Stimulated activated CD4-positive, alpha-beta T cell treated with anti-CD3 and anti-CD28 coated beads, Interleukin-12 subunit alpha, Interleukin-12 subunit beta, amount 100 ng/mL, for 4 hours (primary cell): ENCODE results near the gene PRRT1.
"Not testable (repeated sequence)": the region's sequence is repeated elsewhere in the genome, so short reads cannot be mapped to it uniquely, and the experiment has no call there.

Experiments used
- DNase-seq: peaks from one replicate; pipeline ENCODE4 v3.0.0-alpha.2; 2020

PRRT1 gene

GRCh38 chr6:32187725-32188380, 36.1 kb upstream of the PRRT1 start:
- DNase-seq: not testable (repeated sequence)

- no peak for DNase-seq
These were observed 35.4 kb upstream of the PRRT1 start for GRCh38 chr6:32187009-32187709.

- DNase-seq: not testable (repeated sequence)
These were observed 34.6 kb upstream of the PRRT1 start for GRCh38 chr6:32186151-32186840.

- DNase-seq: peak; percentile 51
These were observed 34.0 kb upstream of the PRRT1 start for GRCh38 chr6:32185681-32186131.

- DNase-seq: no peak
These were observed 32.4 kb upstream of the PRRT1 start, which contains the start of gene AGER for GRCh38 chr6:32184084-32184640. TSS of gene AGER (minus strand) at chr6:32184253. CDS start at chr6:32184222, 31 bp downstream.

- no peak for DNase-seq
These were observed 31.8 kb upstream of the PRRT1 start for GRCh38 chr6:32183483-32184083.

- DNase-seq: no peak
These were observed 31.3 kb upstream of the PRRT1 start for GRCh38 chr6:32183030-32183429.

GRCh38 chr6:32182555-32182981, 30.8 kb upstream of the PRRT1 start:
- no peak for DNase-seq

GRCh38 chr6:32181915-32182529, 30.3 kb upstream of the PRRT1 start:
- DNase-seq: no peak

GRCh38 chr6:32181148-32181702, 29.5 kb upstream of the PRRT1 start:
- no peak for DNase-seq

- no peak for DNase-seq
These were observed 28.1 kb upstream of the PRRT1 start for GRCh38 chr6:32179766-32180405.

- DNase-seq: no peak
These were observed 27.1 kb upstream of the PRRT1 start for GRCh38 chr6:32178547-32179440.

- peak; percentile 82 for DNase-seq
These were observed 26.2 kb upstream of the PRRT1 start, which contains the start of gene RNF5 for GRCh38 chr6:32177788-32178546. TSS of gene RNF5 (plus strand) at chr6:32178405. CDS start at chr6:32178512, 107 bp downstream.

GRCh38 chr6:32177183-32177787, 25.5 kb upstream of the PRRT1 start:
- DNase-seq: no peak

GRCh38 chr6:32176476-32177182, 24.9 kb upstream of the PRRT1 start:
- no peak for DNase-seq

- DNase-seq: peak; percentile 98
These were observed 24.2 kb upstream of the PRRT1 start, which contains the start of gene AGPAT1 for GRCh38 chr6:32175711-32176475. TSS of gene AGPAT1 (minus strand) at chr6:32176084. CDS start at chr6:32171496, 4,588 bp downstream.

- DNase-seq: no peak
These were observed 23.6 kb upstream of the PRRT1 start for GRCh38 chr6:32175322-32175710.

GRCh38 chr6:32174416-32174815, 22.7 kb upstream of the PRRT1 start:
- no peak for DNase-seq
